B cell (primary cell): ENCODE measurements around the gene CXorf65. TPM values are rescaled to one million over a fixed set of nuclear protein-coding genes. Genes with fewer than 3 reads are reported as not detected.

ENCODE experiments used
- ATAC-seq: fragments of 200-7000 bp; cut with Tn5 transposase; one replicate; pipeline ENCODE4 v1.10.0; 2021; ENCODE audit warnings: low read depth, mild to moderate bottlenecking, moderate number of reproducible peaks, moderate library complexity
- CTCF ChIA-PET: fragments of 350-600 bp; sonication (Branson Sonifier 250); formaldehyde crosslinking; loops from one replicate; lab custom pipeline; 2021; ENCODE audit warnings: antibody characterized with exemption, inconsistent platforms; lab: Charles Lee
- POLR2A ChIA-PET: fragments of 350-600 bp; sonication (Branson Sonifier 250); formaldehyde crosslinking; loops from one replicate; lab custom pipeline; 2021; ENCODE audit warnings: antibody characterized with exemption; lab: Charles Lee
- DNase-seq: peaks from one replicate; pipeline ENCODE4 v3.0.0; 2013
- H2AFZ ChIP-seq: 2 replicates; pipeline ENCODE4 v1.6.1; 2012; ENCODE audit warnings: mild to moderate bottlenecking, low read depth, low read length; ENCODE audit not compliant: insufficient read depth, poor library complexity, severe bottlenecking
- H3K27ac ChIP-seq, 2 donors: 1 replicate in 1 of 2; 2 replicates in 1 of 2; pipeline ENCODE4 v1.5.1; 2012 to 2013; ENCODE audit warnings: low read length in 2 of 2, mild to moderate bottlenecking in 2 of 2, moderate library complexity in 1 of 2
- H3K27me3 ChIP-seq, 4 experiments: fragments of 200-600 bp in 1 of 4; sonication (generic) in 1 of 4; replicated peaks in 1 of 4; 1 replicate in 2 of 4; 2 replicates in 2 of 4; pipeline versions ENCODE4 v1.6.1 to v1.7.0; 2013 to 2016; ENCODE audit warnings: low read length in 3 of 4, mild to moderate bottlenecking in 2 of 4, mixed read lengths in 1 of 4, moderate library complexity in 1 of 4; ENCODE audit not compliant: insufficient read depth in 4 of 4, control insufficient read depth in 3 of 4; ENCODE audit errors: control extremely low read depth in 1 of 4
- H3K36me3 ChIP-seq, 2 experiments: replicated peaks in 1 of 2; 1 replicate in 1 of 2; 2 replicates in 1 of 2; pipeline versions ENCODE4 v1.6.1 to v1.7.1; 2013; ENCODE audit warnings: low read length in 1 of 2; ENCODE audit not compliant: insufficient read depth in 2 of 2, control insufficient read depth in 1 of 2; ENCODE audit errors: control extremely low read depth in 1 of 2, extremely low read depth in 1 of 2
- H3K4me1 ChIP-seq, 2 donors: fragments of 200-600 bp in 1 of 2; sonication (generic) in 1 of 2; 1 replicate in 1 of 2; 2 replicates in 1 of 2; pipeline versions ENCODE4 v1.5.1 to v1.6.1; 2013 to 2017; ENCODE audit warnings: low read length in 2 of 2; ENCODE audit not compliant: control insufficient read depth in 2 of 2, insufficient read depth in 2 of 2
- H3K4me2 ChIP-seq: replicated peaks from 2 replicates; pipeline ENCODE3; 2012; ENCODE audit warnings: mild to moderate bottlenecking, low read depth, low read length; ENCODE audit not compliant: poor library complexity, severe bottlenecking
- H3K4me3 ChIP-seq, 5 experiments: fragments of 200-600 bp in 1 of 5; sonication (generic) in 1 of 5; 1 replicate in 3 of 5; 2 replicates in 2 of 5; pipeline versions ENCODE4 v1.5.1 to v1.7.0; 2011 to 2016; ENCODE audit warnings: low read length in 4 of 5, mild to moderate bottlenecking in 4 of 5, low read depth in 2 of 5, control low read depth in 1 of 5, moderate library complexity in 1 of 5; ENCODE audit not compliant: insufficient read depth in 1 of 5; ENCODE audit errors: control extremely low read depth in 1 of 5, extremely low read depth in 1 of 5
- H3K79me2 ChIP-seq: fragments of 200-600 bp; sonication (generic); one replicate; pipeline ENCODE4 v1.6.0; 2016; ENCODE audit warnings: low read length; ENCODE audit not compliant: control insufficient read depth, insufficient read depth
- H3K9ac ChIP-seq: fragments of 200-600 bp; sonication (generic); 2 replicates; pipeline ENCODE4 v1.6.1; 2017; ENCODE audit warnings: mild to moderate bottlenecking, low read length, moderate library complexity
- H3K9me3 ChIP-seq, 3 donors: one replicate each; pipeline versions ENCODE4 v1.6.1 to v1.7.1; 2013; ENCODE audit warnings: low read length in 2 of 3; ENCODE audit not compliant: control insufficient read depth in 2 of 3, insufficient read depth in 1 of 3; ENCODE audit errors: control extremely low read depth in 1 of 3
- H4K20me1 ChIP-seq: 2 replicates; pipeline ENCODE4 v1.6.0; 2012; ENCODE audit warnings: mild to moderate bottlenecking, low read length; ENCODE audit not compliant: insufficient read depth, control insufficient read depth, poor library complexity, severe bottlenecking
- H3K27ac Mint-ChIP-seq: one replicate; pipeline ENCODE4 v1.8.0; 2021; ENCODE audit warnings: mixed read lengths
- H3K27me3 Mint-ChIP-seq: one replicate; pipeline ENCODE4 v1.8.0; 2021; ENCODE audit warnings: mixed read lengths
- H3K4me1 Mint-ChIP-seq: one replicate; pipeline ENCODE4 v1.8.0; 2021; ENCODE audit warnings: mixed read lengths
- H3K4me3 Mint-ChIP-seq: one replicate; pipeline ENCODE4 v1.8.0; 2021; ENCODE audit warnings: mixed read lengths
- H3K9me3 Mint-ChIP-seq: one replicate; pipeline ENCODE4 v1.8.0; 2022; ENCODE audit warnings: mixed read lengths; ENCODE audit not compliant: insufficient read depth
- CTCF ChIP-seq: fragments of 200-600 bp; IDR thresholded peaks from one replicate; pipeline ENCODE4 v1.8.0; 2022; ENCODE audit warnings: antibody characterized with exemption, mild to moderate bottlenecking
- EZH2 ChIP-seq: IDR thresholded peaks from 2 replicates; pipeline ENCODE4 v1.6.1; 2012; ENCODE audit warnings: borderline replicate concordance, low read depth, mild to moderate bottlenecking, moderate library complexity, low read length; ENCODE audit not compliant: insufficient read depth, poor library complexity, severe bottlenecking
- WGBS: methylation state at CpG from one replicate; pipeline ENCODE4 v1.1.5; 2013; ENCODE audit warnings: missing lambda C conversion rate; ENCODE audit not compliant: insufficient coverage; 5-methylcytosine and 5-hydroxymethylcytosine counted together
- intact Hi-C: fragments of 100-400 bp; cut with micrococcal nuclease; formaldehyde crosslinking; loops from one replicate; pipeline ENCODE4 v1.10.0; 2022
- polyA plus RNA-seq: library from polyadenylated mRNA; depleted of rRNA; stranded (reverse); fragments of >200 nt; gene quantifications from 2 replicates; pipeline ENCODE4 v1.2.3, GENCODE V29; 2012
- total RNA-seq, 2 donors: library from RNA; stranded (reverse); fragments of 120-200 nt in 1 of 2; gene quantifications; 1 replicate in 1 of 2; 2 replicates in 1 of 2; pipeline versions ENCODE4 v1.2.3 to v1.2.4, GENCODE V29; 2013 to 2022

The CXorf65 gene
- total and polyA plus RNA-seq, 2 donors (not counting 1 experiment from before 2014, with no cell fraction given), result 25.6 to 49.6 TPM

- peak overlapping the region; percentile 75 for H3K4me2 ChIP-seq
- Mint-ChIP-seq H3K4me1 (peaks cover 24% of the 10 kb centered on the region), H3K27ac (peak overlapping the region; percentile 53), H3K4me3 (no peak overlapping the region), H3K27me3 (no peaks in the 10 kb centered on the region), H3K9me3 (no peaks in the 10 kb centered on the region)
- H3K4me3 ChIP-seq, result peak overlapping the region in 1 of 5 experiments; percentile 74
- no peak overlapping the region for H2AFZ ChIP-seq
- ChIA-PET POLR2A (interaction anchor here (1.3 kb wide), 1 partner anchor 14 kb away, joined by 3 read pairs; no protein-coding TSS in a partner anchor), CTCF (interaction anchor here (0.8 to 3.0 kb wide), 5 partner anchors 12 to 51 kb away, joined by 3 to 25 read pairs (median 8); partner anchors contain the start of gene FOXO4)
- H3K27ac ChIP-seq, result peak overlapping the region; percentile 85 to 90
- DNase-seq (no peak), ATAC-seq (no peak)
- H3K9me3 ChIP-seq, result no peaks in the 10 kb centered on the region
- peaks cover 0 to 16% of the 10 kb centered on the region in 2 experiments for H3K36me3 ChIP-seq
- H3K79me2 ChIP-seq, result peaks cover 35% of the 10 kb centered on the region
- peaks cover 25 to 36% of the 10 kb centered on the region in 2 donors for H3K4me1 ChIP-seq
- 100% methylated on average over 1 of the region's 10 CpGs for WGBS
- no peaks in the 10 kb centered on the region for H3K27me3 ChIP-seq
- no peaks in the 10 kb centered on the region for H4K20me1 ChIP-seq
- intact Hi-C loops, result no loop called here
- no peak overlapping the region for H3K9ac ChIP-seq
- TF ChIP-seq EZH2 (no peak), CTCF (no peak)
Measured at GRCh38 chrX:71117358-71117757, 10.8 kb upstream of the CXorf65 start.

GRCh38 chrX:71111921-71112431 lies 5.4 kb upstream of the CXorf65 start:
- no peaks in the 10 kb centered on the region for H3K27me3 ChIP-seq
- Mint-ChIP-seq H3K27me3 (no peaks in the 10 kb centered on the region), H3K4me1 (peaks cover 59% of the 10 kb centered on the region), H3K4me3 (peak overlapping the region; percentile 98), H3K27ac (peak overlapping the region; percentile 99), H3K9me3 (no peaks in the 10 kb centered on the region)
- H3K9ac ChIP-seq, result peak overlapping the region; percentile 86
- DNase-seq, result no peak
- H3K4me3 ChIP-seq, result peak overlapping the region; percentile 75 to 90 (median 82)
- peak overlapping the region; percentile 98 for H3K27ac ChIP-seq
- H4K20me1 ChIP-seq, result no peaks in the 10 kb centered on the region
- peaks cover 56% of the 10 kb centered on the region for H3K79me2 ChIP-seq
- peaks cover 0 to 31% of the 10 kb centered on the region in 2 experiments for H3K36me3 ChIP-seq
- H3K4me1 ChIP-seq, result peaks cover 50 to 59% of the 10 kb centered on the region in 2 donors
- CTCF ChIA-PET, result interaction anchor here (1.0 to 4.7 kb wide), 6 partner anchors 9 to 18 kb away, joined by 4 to 33 read pairs (median 6); partner anchors contain the start of gene FOXO4
- ATAC-seq, result peak; percentile 40
- H3K4me2 ChIP-seq, result peak overlapping the region; percentile 85
- TF ChIP-seq CTCF, result no peak
- TF ChIP-seq EZH2, result no peak
- WGBS, result 0% methylated on average over 2 of the region's 5 CpGs
- peak overlapping the region; percentile 46 for H2AFZ ChIP-seq
- H3K9me3 ChIP-seq, result no peaks in the 10 kb centered on the region
- intact Hi-C loops, result loop anchor here (1.0 to 5.0 kb wide), 5 partner anchors 9 to 142 kb away; partner anchors contain the start of genes SNX12 and ZMYM3
- POLR2A ChIA-PET, result interaction anchor here (0.6 to 3.4 kb wide), 8 partner anchors 10 to 254 kb away, joined by 3 to 29 read pairs (median 3); partner anchors contain the start of genes TAF1 and ZMYM3
